ENCODE data around the gene HHAT. TPM values are rescaled to one million over a fixed set of nuclear protein-coding genes. Genes with fewer than 3 reads are reported as not detected.

HHAT gene
- total RNA-seq, 4 donors from 2014 or later: 2.4 to 6.0 (median 4.4) TPM

DNA sequence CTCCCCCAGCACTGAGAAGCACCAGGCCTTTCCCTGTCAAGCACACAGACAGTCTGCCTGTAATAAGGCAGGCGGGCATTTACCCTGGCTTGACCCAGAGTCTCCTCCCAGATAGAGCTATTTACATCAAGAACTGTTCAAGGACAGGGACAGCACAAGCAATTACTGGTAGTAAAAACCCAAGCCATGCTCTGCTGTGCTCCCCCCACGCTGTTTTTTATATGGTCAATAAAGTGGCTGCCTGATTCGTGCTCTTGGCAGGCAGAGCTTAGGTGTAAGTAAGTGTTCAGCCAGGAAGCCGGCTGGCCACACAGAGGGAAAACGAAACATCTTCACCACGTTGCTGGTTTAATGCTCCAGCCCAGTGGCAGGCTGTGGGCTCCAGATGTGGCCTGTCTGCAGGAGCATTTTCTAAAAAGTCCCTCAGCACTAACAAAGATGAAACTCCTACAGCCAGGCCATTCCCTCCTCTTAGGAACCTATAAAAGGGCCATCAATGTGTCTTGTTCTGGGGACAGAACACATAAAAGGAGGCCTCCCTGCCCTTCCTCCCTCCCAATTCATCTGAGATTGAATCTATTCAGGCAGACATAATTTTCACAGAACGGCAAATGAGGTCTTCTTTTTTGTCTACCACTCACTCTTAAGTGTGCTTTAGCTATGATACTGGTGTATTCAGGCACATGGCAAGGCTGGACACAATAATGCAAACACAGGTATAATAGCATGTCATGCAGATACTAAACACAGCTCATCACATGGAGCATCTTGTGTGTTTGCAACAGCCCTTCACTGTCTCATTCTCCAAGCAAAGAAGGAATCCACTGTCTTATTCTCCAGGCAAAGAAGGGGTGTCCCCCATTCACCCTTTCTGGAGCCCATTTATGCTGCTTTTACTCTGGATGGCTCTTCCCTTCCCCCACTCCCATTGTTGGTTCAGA lies 378.9 kb downstream of the HHAT start:
- TF ChIP-seq, protein P1, sequence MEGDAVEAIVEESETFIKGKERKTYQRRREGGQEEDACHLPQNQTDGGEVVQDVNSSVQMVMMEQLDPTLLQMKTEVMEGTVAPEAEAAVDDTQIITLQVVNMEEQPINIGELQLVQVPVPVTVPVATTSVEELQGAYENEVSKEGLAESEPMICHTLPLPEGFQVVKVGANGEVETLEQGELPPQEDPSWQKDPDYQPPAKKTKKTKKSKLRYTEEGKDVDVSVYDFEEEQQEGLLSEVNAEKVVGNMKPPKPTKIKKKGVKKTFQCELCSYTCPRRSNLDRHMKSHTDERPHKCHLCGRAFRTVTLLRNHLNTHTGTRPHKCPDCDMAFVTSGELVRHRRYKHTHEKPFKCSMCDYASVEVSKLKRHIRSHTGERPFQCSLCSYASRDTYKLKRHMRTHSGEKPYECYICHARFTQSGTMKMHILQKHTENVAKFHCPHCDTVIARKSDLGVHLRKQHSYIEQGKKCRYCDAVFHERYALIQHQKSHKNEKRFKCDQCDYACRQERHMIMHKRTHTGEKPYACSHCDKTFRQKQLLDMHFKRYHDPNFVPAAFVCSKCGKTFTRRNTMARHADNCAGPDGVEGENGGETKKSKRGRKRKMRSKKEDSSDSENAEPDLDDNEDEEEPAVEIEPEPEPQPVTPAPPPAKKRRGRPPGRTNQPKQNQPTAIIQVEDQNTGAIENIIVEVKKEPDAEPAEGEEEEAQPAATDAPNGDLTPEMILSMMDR (IDR thresholded peaks at IDR 0.05; ENCODE audit: low read depth): no peak

DNA sequence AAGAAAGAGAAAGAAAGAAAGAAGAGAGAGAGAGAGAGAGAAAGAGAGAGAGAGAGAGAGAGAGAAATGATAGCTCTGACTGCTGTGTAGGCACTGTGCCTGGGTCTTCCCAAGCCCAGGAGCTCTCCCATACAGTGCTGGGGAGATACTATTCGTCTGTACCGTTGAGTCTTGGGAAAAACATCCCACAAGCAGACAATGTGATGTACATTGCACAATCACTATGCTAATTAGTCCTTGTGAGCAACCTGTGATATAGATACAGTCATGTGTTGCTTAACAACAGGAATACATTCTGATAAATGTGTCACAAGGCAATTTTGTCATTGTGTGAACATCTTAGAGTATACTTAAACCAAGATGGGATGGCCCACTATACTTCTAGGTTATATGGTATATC lies 381.0 kb downstream of the HHAT start:
- TF ChIP-seq, protein P1 (IDR thresholded peaks at IDR 0.05; ENCODE audit: low read depth): no peak

DNA sequence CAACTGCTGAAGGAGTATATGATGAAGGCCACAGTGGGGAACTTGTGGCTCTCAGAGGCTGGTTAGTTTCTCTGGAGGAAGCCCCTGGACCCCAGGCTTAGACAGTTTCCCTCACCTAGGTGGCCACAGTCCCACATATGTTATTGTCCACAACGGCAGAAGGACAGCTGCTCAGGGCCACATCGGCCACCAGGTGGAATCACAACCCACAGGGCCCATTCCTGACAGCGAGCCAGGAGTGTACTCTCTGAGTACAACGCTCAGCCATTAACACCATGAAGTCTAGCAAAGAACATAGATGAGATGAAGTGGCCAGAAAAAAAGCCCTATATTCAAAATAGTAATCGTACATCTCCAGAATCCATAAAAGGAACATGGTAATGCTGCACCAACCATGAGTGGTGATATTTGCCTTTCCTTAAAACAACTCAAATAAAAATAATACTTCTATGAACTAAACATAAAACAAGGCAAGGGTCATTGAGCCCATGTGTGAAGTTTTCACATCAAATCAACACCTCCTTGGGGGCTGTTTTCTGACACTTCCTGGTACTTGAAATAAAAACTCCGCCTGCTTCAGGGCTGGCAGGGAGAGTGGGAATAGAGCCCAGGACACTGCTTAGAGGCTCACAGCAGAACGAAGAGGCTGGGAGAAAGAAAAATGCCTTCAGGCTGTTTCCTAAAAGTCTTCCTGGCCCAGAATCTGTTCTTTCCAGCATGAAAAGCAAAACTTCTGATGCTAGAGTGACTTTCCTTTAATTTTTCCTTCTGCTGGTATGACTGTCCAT lies 383.3 kb downstream of the HHAT start:
- TF ChIP-seq, protein P1 (IDR thresholded peaks at IDR 0.05; ENCODE audit: low read depth): no peak

DNA sequence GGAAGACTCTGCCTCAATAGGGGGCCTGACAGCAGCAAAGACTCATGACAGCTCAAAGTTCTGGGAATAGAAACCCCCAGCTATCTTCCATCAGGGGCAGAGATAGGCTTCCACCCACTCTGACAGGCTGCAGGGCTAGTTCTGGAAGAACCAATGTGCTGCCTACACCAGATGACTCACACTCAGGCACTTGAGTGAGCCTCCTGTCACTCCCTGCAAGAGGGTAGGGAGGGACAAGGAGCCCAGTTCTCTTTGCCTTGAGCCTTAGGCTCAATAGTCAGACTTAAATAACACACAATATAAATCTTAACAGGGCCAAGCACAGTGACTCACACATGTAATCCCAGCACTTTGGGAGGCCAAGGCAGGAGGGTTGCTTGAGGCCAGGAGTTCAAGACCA lies 386.4 kb downstream of the HHAT start:
- TF ChIP-seq, protein P1 (IDR thresholded peaks at IDR 0.05; ENCODE audit: low read depth): no peak

DNA sequence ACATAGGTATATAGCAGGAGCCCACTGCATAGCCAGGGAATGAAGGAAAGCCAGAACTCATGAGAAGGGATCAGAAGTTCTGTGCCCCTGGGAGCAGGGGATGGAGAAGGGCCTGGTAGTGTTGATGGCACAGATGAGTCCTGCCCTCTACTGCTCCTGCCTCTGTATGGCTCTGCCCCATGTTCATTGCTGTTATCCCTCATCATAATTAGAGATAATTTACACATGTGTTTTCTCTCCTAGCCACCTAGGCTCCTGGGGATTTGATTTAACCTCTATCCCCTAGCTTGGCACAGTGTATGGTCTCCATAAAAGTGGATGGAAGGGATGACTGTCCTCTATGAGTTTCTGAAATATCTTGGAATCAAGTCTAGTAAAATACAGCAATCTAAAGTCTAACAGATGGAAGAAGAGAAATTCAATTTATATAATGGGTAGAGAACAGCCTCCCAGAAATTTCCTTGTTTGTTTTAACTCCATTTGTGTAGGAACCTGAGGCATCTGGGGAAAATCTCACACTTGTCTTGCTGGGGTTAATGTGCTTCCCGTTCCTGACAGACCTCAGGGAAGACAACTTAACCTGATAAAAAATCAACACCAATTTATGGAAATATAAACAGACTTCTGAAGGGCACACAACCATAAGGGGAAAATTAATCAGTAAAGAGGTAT lies 393.8 kb downstream of the HHAT start:
- TF ChIP-seq, protein P1 (IDR thresholded peaks at IDR 0.05; ENCODE audit: low read depth): no peak

DNA sequence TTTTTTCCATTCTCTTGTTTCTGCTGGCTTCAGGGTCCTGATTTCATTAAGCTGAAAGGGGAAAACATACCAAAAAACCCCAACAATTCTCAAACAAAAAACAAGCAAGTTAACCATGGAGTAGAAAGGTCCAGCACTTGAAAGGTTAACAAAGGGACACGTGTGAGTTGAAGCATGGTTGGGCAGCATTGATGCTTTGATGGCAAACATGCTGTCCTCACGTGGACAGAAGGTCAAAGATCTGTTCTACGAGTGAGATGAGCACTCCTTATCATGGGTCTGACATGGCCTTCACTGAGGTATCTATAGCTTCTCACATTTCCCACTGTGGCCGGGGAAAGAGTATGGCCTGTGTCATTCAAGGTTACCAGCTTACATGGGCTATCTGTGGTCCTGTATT lies 394.9 kb downstream of the HHAT start:
- TF ChIP-seq, protein P1 (IDR thresholded peaks at IDR 0.05; ENCODE audit: low read depth): no peak

Data from subcutaneous adipose tissue (tissue), 4 donors.